Trophoblast cell (in vitro differentiated cells and primary cell): Measurements from ENCODE around the gene PPP1CC.

ENCODE experiments used
- DNase-seq, 2 donors: peaks; one replicate each; pipeline ENCODE4 v3.0.0-alpha.2; 2016
- H2AFZ ChIP-seq: 2 replicates; pipeline ENCODE4 v1.6.1; 2013; ENCODE audit warnings: low read length, moderate library complexity, mild to moderate bottlenecking; ENCODE audit not compliant: insufficient read depth, poor library complexity
- H2AK5ac ChIP-seq: 2 replicates; pipeline ENCODE4 v1.6.1; 2013; ENCODE audit warnings: mild to moderate bottlenecking, low read length
- H2BK120ac ChIP-seq: 2 replicates; pipeline ENCODE4 v1.6.1; 2013; ENCODE audit warnings: low read length, mild to moderate bottlenecking, moderate library complexity; ENCODE audit not compliant: insufficient read depth, poor library complexity
- H2BK12ac ChIP-seq: 2 replicates; pipeline ENCODE4 v1.6.1; 2013; ENCODE audit warnings: mild to moderate bottlenecking, low read length, moderate library complexity
- H2BK5ac ChIP-seq: 2 replicates; pipeline ENCODE4 v1.6.1; 2013; ENCODE audit warnings: low read length, low read depth, moderate library complexity, mild to moderate bottlenecking; ENCODE audit not compliant: poor library complexity
- H3K14ac ChIP-seq: 2 replicates; pipeline ENCODE4 v1.6.1; 2013; ENCODE audit warnings: mild to moderate bottlenecking, low read length
- H3K18ac ChIP-seq: 2 replicates; pipeline ENCODE4 v1.6.1; 2013; ENCODE audit warnings: mild to moderate bottlenecking, low read length
- H3K23ac ChIP-seq: 2 replicates; pipeline ENCODE4 v1.6.1; 2013; ENCODE audit warnings: low read length
- H3K27ac ChIP-seq: 2 replicates; pipeline ENCODE4 v1.5.1; 2013; ENCODE audit warnings: low read depth, mild to moderate bottlenecking, inconsistent platforms, low read length, moderate library complexity
- H3K27me3 ChIP-seq: 2 replicates; pipeline ENCODE4 v1.6.1; 2013; ENCODE audit warnings: inconsistent platforms, mild to moderate bottlenecking, low read length, moderate library complexity; ENCODE audit not compliant: insufficient read depth
- H3K36me3 ChIP-seq, 2 experiments: 1 replicate in 1 of 2; 2 replicates in 1 of 2; pipeline ENCODE4 v1.6.1; 2013; ENCODE audit warnings: low read length in 2 of 2, mild to moderate bottlenecking in 2 of 2, moderate library complexity in 1 of 2; ENCODE audit not compliant: insufficient read depth in 2 of 2, control insufficient read depth in 1 of 2
- H3K4ac ChIP-seq: 2 replicates; pipeline ENCODE4 v1.6.1; 2013; ENCODE audit warnings: low read depth, mild to moderate bottlenecking, low read length, moderate library complexity
- H3K4me1 ChIP-seq, 2 experiments: 1 replicate in 1 of 2; 2 replicates in 1 of 2; pipeline ENCODE4 v1.6.1; 2013; ENCODE audit warnings: low read length in 2 of 2, mild to moderate bottlenecking in 2 of 2, moderate library complexity in 1 of 2; ENCODE audit not compliant: insufficient read depth in 2 of 2, control insufficient read depth in 1 of 2
- H3K4me2 ChIP-seq: 2 replicates; pipeline ENCODE4 v1.6.1; 2013; ENCODE audit warnings: inconsistent platforms, mild to moderate bottlenecking, low read length, moderate library complexity
- H3K4me3 ChIP-seq: 2 replicates; pipeline ENCODE4 v1.5.1; 2013; ENCODE audit warnings: mild to moderate bottlenecking, low read depth, low read length, inconsistent platforms
- H3K79me1 ChIP-seq: one replicate; pipeline ENCODE4 v1.6.1; 2013; ENCODE audit warnings: low read length
- H3K79me2 ChIP-seq: 2 replicates; pipeline ENCODE4 v1.6.1; 2013; ENCODE audit warnings: low read length, mild to moderate bottlenecking; ENCODE audit not compliant: control insufficient read depth, insufficient read depth, poor library complexity
- H3K9ac ChIP-seq: 2 replicates; pipeline ENCODE4 v1.6.1; 2013; ENCODE audit warnings: mild to moderate bottlenecking, low read length
- H3K9me3 ChIP-seq: 2 replicates; pipeline ENCODE4 v1.6.1; 2013; ENCODE audit warnings: low read depth, mild to moderate bottlenecking, control low read depth, inconsistent platforms, low read length; ENCODE audit not compliant: insufficient read depth
- H4K12ac ChIP-seq: 2 replicates; pipeline ENCODE4 v1.6.1; 2013; ENCODE audit warnings: low read depth, mild to moderate bottlenecking, low read length, moderate library complexity
- H4K8ac ChIP-seq: 2 replicates; pipeline ENCODE4 v1.6.1; 2013; ENCODE audit warnings: low read depth, mild to moderate bottlenecking, low read length, moderate library complexity
- H4K91ac ChIP-seq: one replicate; pipeline ENCODE4 v1.6.1; 2013; ENCODE audit warnings: low read depth, mild to moderate bottlenecking, low read length, moderate library complexity
- WGBS: extraction: QIAGEN DNeasy Blood & Tissue Kit; methylation state at CpG from one replicate; pipeline ENCODE4 v1.1.7; 2013; ENCODE audit warnings: missing lambda C conversion rate; ENCODE audit not compliant: insufficient read length, insufficient coverage; ENCODE audit errors: extremely low coverage; 5-methylcytosine and 5-hydroxymethylcytosine counted together

PPP1CC gene

GRCh38 chr12:110696283-110696682 is 46.4 kb downstream of the PPP1CC start:
- Histone ChIP-seq H2BK5ac (no peak overlapping the region), H3K36me3 (no peaks in the 10 kb centered on the region), H2BK12ac (no peak overlapping the region), H2AFZ (no peak overlapping the region), H4K8ac (no peak overlapping the region), H3K18ac (no peak overlapping the region), H3K14ac (no peak overlapping the region), H3K79me1 (no peaks in the 10 kb centered on the region), H3K4me3 (no peak overlapping the region), H2BK120ac (no peak overlapping the region), H3K23ac (no peak overlapping the region), H3K27me3 (no peaks in the 10 kb centered on the region), H3K4ac (no peak overlapping the region), H3K79me2 (no peaks in the 10 kb centered on the region), H3K9me3 (no peaks in the 10 kb centered on the region), H4K12ac (no peak overlapping the region), H2AK5ac (no peak overlapping the region), H3K4me1 (peaks cover 0 to 2% of the 10 kb centered on the region in 2 experiments), H3K27ac (no peak overlapping the region), H3K4me2 (no peak overlapping the region), H3K9ac (no peak overlapping the region), H4K91ac (no peak overlapping the region)
- peak in 1 of 2 donors; percentile 40 for DNase-seq
- no CpG with 5 or more reads among the region's 3 CpGs for WGBS

GRCh38 chr12:110694330-110694901 is 48.3 kb downstream of the PPP1CC start:
- Histone ChIP-seq H2AFZ (no peak overlapping the region), H3K79me2 (no peaks in the 10 kb centered on the region), H3K9ac (no peak overlapping the region), H3K9me3 (no peaks in the 10 kb centered on the region), H3K18ac (no peak overlapping the region), H3K36me3 (no peaks in the 10 kb centered on the region), H4K12ac (no peak overlapping the region), H2BK5ac (no peak overlapping the region), H2BK120ac (no peak overlapping the region), H3K79me1 (peaks cover 2% of the 10 kb centered on the region), H2AK5ac (no peak overlapping the region), H4K91ac (no peak overlapping the region), H3K23ac (no peak overlapping the region), H3K27ac (no peak overlapping the region), H3K4me1 (peaks cover 2 to 7% of the 10 kb centered on the region in 2 experiments), H3K27me3 (no peaks in the 10 kb centered on the region), H3K4me2 (no peak overlapping the region), H4K8ac (no peak overlapping the region), H3K4ac (no peak overlapping the region), H2BK12ac (no peak overlapping the region), H3K4me3 (no peak overlapping the region), H3K14ac (no peak overlapping the region)
- no CpG with 5 or more reads among the region's 12 CpGs for WGBS
- peak; percentile 11 to 26 for DNase-seq

DNA sequence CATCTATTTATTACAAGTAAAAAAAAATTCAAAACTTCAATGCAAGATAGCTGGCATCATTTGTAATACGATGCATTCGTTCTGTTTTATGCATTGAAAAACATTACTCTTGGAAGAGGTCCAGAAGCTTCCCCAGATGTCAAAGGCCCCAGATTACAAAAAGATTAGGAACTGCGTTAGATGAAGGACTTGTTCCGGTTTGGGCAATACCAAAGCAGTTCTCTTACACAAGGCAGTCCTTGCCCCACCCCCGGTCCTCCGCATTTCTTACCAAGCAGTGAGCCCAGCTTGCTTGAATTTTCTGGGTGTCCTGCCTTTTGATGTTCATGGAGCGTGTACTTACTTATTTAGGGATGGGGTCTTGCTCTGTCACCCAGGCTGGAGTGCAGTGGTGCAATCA is 49.0 kb downstream of the PPP1CC start:
- H3K9ac ChIP-seq, result no peak overlapping the region
- no peak overlapping the region for H3K4ac ChIP-seq
- no peak overlapping the region for H2AFZ ChIP-seq
- no peak overlapping the region for H4K91ac ChIP-seq
- H3K14ac ChIP-seq, result no peak overlapping the region
- H3K9me3 ChIP-seq, result no peaks in the 10 kb centered on the region
- WGBS, result no CpG with 5 or more reads among the region's 7 CpGs
- no peak overlapping the region for H4K12ac ChIP-seq
- no peak overlapping the region for H4K8ac ChIP-seq
- H3K27ac ChIP-seq, result no peak overlapping the region
- H3K79me2 ChIP-seq, result no peaks in the 10 kb centered on the region
- H3K23ac ChIP-seq, result no peak overlapping the region
- no peaks in the 10 kb centered on the region for H3K27me3 ChIP-seq
- H2BK5ac ChIP-seq, result no peak overlapping the region
- H3K18ac ChIP-seq, result no peak overlapping the region
- peaks cover 4 to 9% of the 10 kb centered on the region in 2 experiments for H3K4me1 ChIP-seq
- H3K36me3 ChIP-seq, result no peaks in the 10 kb centered on the region
- H3K4me2 ChIP-seq, result no peak overlapping the region
- peaks cover 6% of the 10 kb centered on the region for H3K79me1 ChIP-seq
- DNase-seq, result no peak
- no peak overlapping the region for H2BK12ac ChIP-seq
- no peak overlapping the region for H3K4me3 ChIP-seq
- H2BK120ac ChIP-seq, result no peak overlapping the region
- H2AK5ac ChIP-seq, result no peak overlapping the region

DNA sequence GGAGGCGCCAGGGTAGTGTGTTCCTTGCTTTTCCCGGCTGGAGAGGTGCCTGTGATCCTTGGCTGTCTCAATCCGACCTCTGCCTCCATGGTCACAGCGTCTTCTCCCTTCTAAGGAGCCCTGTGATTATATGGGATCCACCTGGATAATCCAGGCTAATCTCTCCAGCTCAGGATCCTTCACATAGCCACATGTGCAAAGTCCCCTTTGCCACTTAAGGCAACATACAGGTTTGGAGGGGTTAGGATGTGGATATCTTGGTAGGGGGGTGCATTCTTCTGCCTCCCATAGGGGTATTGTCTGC is 52.6 kb downstream of the PPP1CC start:
- no peak overlapping the region for H3K4ac ChIP-seq
- no peaks in the 10 kb centered on the region for H3K36me3 ChIP-seq
- no peak overlapping the region for H3K23ac ChIP-seq
- no peak overlapping the region for H2AK5ac ChIP-seq
- no peaks in the 10 kb centered on the region for H3K9me3 ChIP-seq
- H2BK120ac ChIP-seq, result no peak overlapping the region
- no peak overlapping the region for H4K8ac ChIP-seq
- H3K79me1 ChIP-seq, result peaks cover 8% of the 10 kb centered on the region
- H3K14ac ChIP-seq, result no peak overlapping the region
- WGBS, result no CpG with 5 or more reads among the region's 4 CpGs
- H3K4me1 ChIP-seq, result peaks cover 7 to 11% of the 10 kb centered on the region in 2 experiments
- H2BK12ac ChIP-seq, result no peak overlapping the region
- peaks cover 3% of the 10 kb centered on the region for H3K27me3 ChIP-seq
- no peak overlapping the region for H4K12ac ChIP-seq
- H3K4me3 ChIP-seq, result no peak overlapping the region
- no peak overlapping the region for H3K9ac ChIP-seq
- no peak overlapping the region for H2BK5ac ChIP-seq
- no peak overlapping the region for H3K18ac ChIP-seq
- H2AFZ ChIP-seq, result no peak overlapping the region
- H4K91ac ChIP-seq, result no peak overlapping the region
- H3K79me2 ChIP-seq, result no peaks in the 10 kb centered on the region
- no peak overlapping the region for H3K4me2 ChIP-seq
- no peak overlapping the region for H3K27ac ChIP-seq
- no peak for DNase-seq
